Epithelial cell of proximal tubule (primary cell): ENCODE data around the gene GCSH. TPM values are rescaled to one million over a fixed set of nuclear protein-coding genes. Genes with fewer than 3 reads are reported as not detected.

Experiments
- DNase-seq: peaks from one replicate; pipeline ENCODE4 v3.0.0-alpha.2; 2011; ENCODE audit warnings: low read depth
- H3K4me3 ChIP-seq: 2 replicates; pipeline ENCODE4 v1.5.1; 2011; ENCODE audit warnings: low read depth, mild to moderate bottlenecking, low read length
- total RNA-seq: library from RNA; depleted of rRNA; stranded (reverse); fragments of >200 nt; gene quantifications from 2 replicates; pipeline ENCODE4 v1.2.3, GENCODE V29; 2015
- TF ChIP-seq, protein P1 (sequence below): conservative IDR thresholded peaks from 2 replicates; pipeline ENCODE4 v1.5.1; 2012; ENCODE audit warnings: low read depth, mild to moderate bottlenecking, low read length

GCSH gene
- total RNA-seq, 1 donor from 2014 or later: 49.1 TPM

DNA sequence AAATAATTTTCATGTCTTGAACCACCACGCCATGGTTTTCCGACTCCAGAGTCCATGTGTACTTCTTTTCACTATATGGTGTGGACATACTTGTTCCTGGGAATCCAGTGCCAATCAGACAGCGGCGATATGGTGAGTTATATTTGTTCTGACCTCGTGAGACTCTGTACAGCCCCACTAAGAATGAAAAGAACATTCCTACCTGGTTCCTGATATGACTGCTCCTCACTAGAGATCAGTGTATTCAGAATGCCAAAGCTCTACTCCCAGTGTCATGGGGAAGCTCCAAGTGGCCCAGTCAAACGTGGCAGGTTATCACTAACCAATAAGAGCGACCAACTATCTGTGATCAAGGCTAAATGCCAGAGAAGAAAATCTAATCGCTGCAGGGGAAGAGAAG is 25.2 kb downstream of the GCSH start:
- TF ChIP-seq, protein P1, sequence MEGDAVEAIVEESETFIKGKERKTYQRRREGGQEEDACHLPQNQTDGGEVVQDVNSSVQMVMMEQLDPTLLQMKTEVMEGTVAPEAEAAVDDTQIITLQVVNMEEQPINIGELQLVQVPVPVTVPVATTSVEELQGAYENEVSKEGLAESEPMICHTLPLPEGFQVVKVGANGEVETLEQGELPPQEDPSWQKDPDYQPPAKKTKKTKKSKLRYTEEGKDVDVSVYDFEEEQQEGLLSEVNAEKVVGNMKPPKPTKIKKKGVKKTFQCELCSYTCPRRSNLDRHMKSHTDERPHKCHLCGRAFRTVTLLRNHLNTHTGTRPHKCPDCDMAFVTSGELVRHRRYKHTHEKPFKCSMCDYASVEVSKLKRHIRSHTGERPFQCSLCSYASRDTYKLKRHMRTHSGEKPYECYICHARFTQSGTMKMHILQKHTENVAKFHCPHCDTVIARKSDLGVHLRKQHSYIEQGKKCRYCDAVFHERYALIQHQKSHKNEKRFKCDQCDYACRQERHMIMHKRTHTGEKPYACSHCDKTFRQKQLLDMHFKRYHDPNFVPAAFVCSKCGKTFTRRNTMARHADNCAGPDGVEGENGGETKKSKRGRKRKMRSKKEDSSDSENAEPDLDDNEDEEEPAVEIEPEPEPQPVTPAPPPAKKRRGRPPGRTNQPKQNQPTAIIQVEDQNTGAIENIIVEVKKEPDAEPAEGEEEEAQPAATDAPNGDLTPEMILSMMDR: no peak
- H3K4me3 ChIP-seq: no peak overlapping the region
- no peak for DNase-seq

DNA sequence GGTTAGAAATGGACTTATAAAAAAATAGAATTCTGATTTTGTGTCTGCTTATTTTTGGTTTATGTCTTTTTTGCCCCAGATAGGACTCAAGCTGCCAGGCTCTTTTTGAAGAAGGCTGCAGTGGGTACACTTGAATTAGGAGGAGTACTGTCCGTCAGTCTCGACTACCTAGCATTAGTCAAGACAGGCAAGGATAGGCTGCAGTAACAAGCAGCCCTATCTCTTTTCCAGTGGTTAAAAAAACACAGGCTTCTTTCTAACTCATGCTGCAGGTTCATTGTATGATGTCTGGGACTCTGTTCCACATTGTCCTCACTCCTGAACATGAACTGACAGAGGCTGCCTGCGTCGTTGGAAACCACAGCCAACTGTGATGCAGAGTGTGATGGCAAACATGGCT is 27.1 kb downstream of the GCSH start:
- TF ChIP-seq, protein P1: no peak
- no peak overlapping the region for H3K4me3 ChIP-seq
- DNase-seq: no peak

DNA sequence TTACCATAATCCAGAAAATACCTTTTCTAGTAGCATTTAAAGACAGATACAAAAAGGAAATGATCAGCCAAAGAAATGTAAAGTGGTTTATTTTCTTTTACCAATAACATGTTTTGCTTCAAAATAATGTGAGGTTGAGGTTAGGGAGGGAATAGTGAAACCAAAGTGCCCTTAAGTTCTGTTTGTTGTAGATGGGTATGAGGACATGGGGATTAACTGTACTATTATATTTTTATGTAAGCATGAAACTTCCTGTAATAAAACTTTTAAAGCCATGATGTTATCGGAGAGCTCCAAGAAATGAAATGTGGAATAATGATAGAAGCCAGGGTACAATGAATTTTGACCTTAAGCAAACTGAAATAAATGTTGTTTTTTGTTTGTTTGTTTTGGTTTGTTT is 29.0 kb downstream of the GCSH start:
- no peak overlapping the region for H3K4me3 ChIP-seq
- DNase-seq: no peak
- TF ChIP-seq, protein P1: no peak

DNA sequence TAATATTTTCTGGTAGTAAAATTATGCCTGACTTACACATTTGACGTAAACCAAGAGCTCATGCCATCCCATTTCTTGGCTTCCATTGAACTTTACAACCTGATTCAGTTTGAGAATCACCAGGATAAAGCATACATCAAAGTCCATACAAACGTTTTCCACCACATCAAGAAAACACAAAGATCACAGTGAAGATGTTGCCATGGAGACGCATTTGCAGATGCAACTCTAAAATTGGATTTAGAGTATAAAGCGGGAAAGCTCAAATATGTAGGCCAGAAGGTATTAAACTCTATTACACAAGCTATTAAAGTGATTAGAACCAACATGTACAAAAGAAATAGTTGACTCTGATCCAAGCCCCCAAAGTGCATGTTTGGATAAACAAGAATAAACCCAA is 29.5 kb downstream of the GCSH start:
- TF ChIP-seq, protein P1: no peak

DNA sequence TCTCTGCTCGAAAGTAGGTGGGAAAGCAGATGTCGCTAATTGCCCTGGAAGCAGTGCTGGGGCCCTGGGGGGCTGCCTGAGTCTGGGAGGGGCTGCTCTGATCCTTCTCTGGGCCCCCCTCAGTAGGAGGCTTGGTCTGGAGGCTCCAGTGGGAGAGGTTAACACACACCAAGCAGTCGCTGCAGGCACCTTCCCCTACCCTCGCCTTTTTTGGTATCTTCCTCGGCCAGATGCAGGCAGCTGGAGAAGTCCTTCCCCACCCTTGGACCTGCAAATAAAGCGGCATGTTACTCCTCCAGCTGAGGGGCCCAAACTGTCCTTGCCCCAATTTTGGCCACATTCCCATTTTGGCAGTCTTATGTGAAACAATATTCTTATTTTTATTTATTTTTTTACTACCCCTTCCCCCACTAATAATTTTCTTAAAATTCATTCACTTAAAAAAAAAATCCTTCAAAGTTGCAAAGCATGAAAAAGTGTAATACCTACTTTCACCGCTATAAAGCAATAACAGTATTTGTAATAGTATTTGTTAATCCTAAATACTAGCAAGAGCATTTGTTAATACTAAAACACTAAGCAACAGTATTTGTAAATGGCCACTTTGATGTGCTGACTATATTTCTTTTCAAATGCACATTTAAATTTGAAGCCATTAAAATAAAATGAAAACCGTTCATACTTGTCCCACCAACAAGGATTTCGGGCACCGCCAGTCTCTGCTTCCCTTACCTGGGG is 34.2 kb downstream of the GCSH start:
- TF ChIP-seq, protein P1: no peak
- H3K4me3 ChIP-seq: no peak overlapping the region
- no peak for DNase-seq

More for the DNA sequence above, 29.5 kb downstream of the GCSH start:
- no peak overlapping the region for H3K4me3 ChIP-seq
- no peak for DNase-seq

DNA sequence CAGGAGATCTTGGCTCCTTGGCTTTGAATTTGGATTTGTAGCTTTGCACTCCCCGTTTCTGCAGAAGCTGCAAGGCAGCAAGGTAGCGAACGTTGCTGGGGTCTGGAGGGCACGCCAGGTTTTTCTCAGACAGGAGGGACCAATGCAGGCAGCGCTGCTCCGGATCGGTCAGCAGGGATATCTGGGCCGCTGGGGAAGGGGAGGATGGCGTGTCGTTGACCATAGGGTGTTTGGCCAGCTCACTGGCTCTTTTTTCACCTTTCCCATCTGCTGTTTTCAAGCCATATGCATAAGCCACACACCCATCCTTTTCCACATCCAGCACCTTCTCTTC is 34.9 kb downstream of the GCSH start:
- H3K4me3 ChIP-seq: no peak overlapping the region
- TF ChIP-seq, protein P1: no peak
- DNase-seq: no peak
